PC-3 (cell line): ENCODE results near the gene CNKSR3. TPM values are rescaled to one million over a fixed set of nuclear protein-coding genes. Genes with fewer than 3 reads are reported as not detected.

Source experiments
- ATAC-seq: fragments of 200-7000 bp; cut with Tn5 transposase; 2 replicates; pipeline ENCODE4 v1.9.1; 2020; ENCODE audit warnings: mild to moderate bottlenecking, moderate library complexity
- BruUV-seq: library from RNA; stranded (reverse); fragments of 400-500 nt; replicated peaks from 2 replicates; lab custom pipeline; 2021; lab: Mats Ljungman, UMichigan
- CTCF ChIA-PET: fragments of 300-600 bp; sonication (Branson Sonifier 250); formaldehyde crosslinking; loops from one replicate; lab custom pipeline; 2022; ENCODE audit warnings: antibody characterized with exemption; lab: Charles Lee
- POLR2A ChIA-PET: fragments of 300-600 bp; sonication (Branson Sonifier 250); formaldehyde crosslinking; loops from one replicate; lab custom pipeline; 2022; ENCODE audit warnings: antibody characterized with exemption; ENCODE audit not compliant: unreplicated experiment; lab: Charles Lee
- DNase-seq: peaks from one replicate; pipeline ENCODE4 v3.0.0-alpha.2; 2015
- H2AFZ ChIP-seq: fragments of 300-600 bp; sonication (generic); 2 replicates; pipeline ENCODE4 v1.6.0; 2016; ENCODE audit warnings: antibody characterized with exemption, low read length
- H3F3A ChIP-seq: fragments of 300-600 bp; sonication (generic); one replicate; pipeline ENCODE4 v1.6.0; 2017; ENCODE audit warnings: antibody characterized with exemption, low read length, control low read depth, mild to moderate bottlenecking; ENCODE audit not compliant: unreplicated experiment
- H3K27ac ChIP-seq: fragments of 300-600 bp; sonication (generic); 2 replicates; pipeline ENCODE4 v1.5.1; 2016; ENCODE audit warnings: mild to moderate bottlenecking, low read length
- H3K27me3 ChIP-seq: fragments of 300-600 bp; sonication (generic); 2 replicates; pipeline ENCODE4 v1.6.1; 2016; ENCODE audit warnings: low read length, mixed read lengths
- H3K36me3 ChIP-seq: fragments of 300-600 bp; sonication (generic); 2 replicates; pipeline ENCODE4 v1.6.1; 2016; ENCODE audit warnings: low read depth, mixed run types, low read length, mixed read lengths
- H3K4me1 ChIP-seq: fragments of 300-600 bp; sonication (generic); 2 replicates; pipeline ENCODE4 v1.5.1; 2016; ENCODE audit warnings: low read length; ENCODE audit not compliant: insufficient read depth
- H3K4me2 ChIP-seq: fragments of 300-600 bp; sonication (generic); 2 replicates; pipeline ENCODE4 v1.6.0; 2016; ENCODE audit warnings: low read length
- H3K4me3 ChIP-seq: fragments of 300-600 bp; sonication (generic); 2 replicates; pipeline ENCODE4 v1.5.1; 2016; ENCODE audit warnings: mild to moderate bottlenecking, low read length, mixed read lengths
- H3K79me2 ChIP-seq: fragments of 300-600 bp; sonication (generic); 2 replicates; pipeline ENCODE4 v1.6.1; 2017; ENCODE audit warnings: low read length, mixed read lengths
- H3K9ac ChIP-seq: fragments of 300-600 bp; sonication (generic); 2 replicates; pipeline ENCODE4 v1.6.0; 2016; ENCODE audit warnings: mild to moderate bottlenecking, low read length
- H3K9me2 ChIP-seq: fragments of 300-600 bp; sonication (generic); replicated peaks from 2 replicates; pipeline ENCODE4 v1.6.1; 2016; ENCODE audit warnings: mixed run types, low read length, mixed read lengths
- H3K9me3 ChIP-seq: fragments of 300-600 bp; sonication (generic); 2 replicates; pipeline ENCODE4 v1.6.1; 2016; ENCODE audit warnings: low read length, mixed read lengths
- H4K20me1 ChIP-seq: fragments of 300-600 bp; sonication (generic); 2 replicates; pipeline ENCODE4 v1.6.1; 2016; ENCODE audit warnings: low read length, mixed read lengths
- EZH2 ChIP-seq: fragments of 300-600 bp; sonication (generic); IDR thresholded peaks from one replicate; pipeline ENCODE4 v1.6.1; 2017; ENCODE audit warnings: antibody characterized with exemption, mild to moderate bottlenecking, low read length; ENCODE audit not compliant: unreplicated experiment
- EZH2phosphoT487 ChIP-seq: fragments of 300-600 bp; sonication (generic); IDR thresholded peaks from 2 replicates; pipeline ENCODE4 v1.6.1; 2018; ENCODE audit warnings: mild to moderate bottlenecking, antibody characterized with exemption, low read length, borderline replicate concordance
- intact Hi-C: fragments of 100-400 bp; cut with micrococcal nuclease; formaldehyde crosslinking; loops from 2 replicates; pipeline ENCODE4 v1.9.0; 2023
- total RNA-seq: library from RNA; depleted of rRNA; stranded (reverse); fragments of >200 nt; gene quantifications from 2 replicates; pipeline ENCODE4 v1.2.3, GENCODE V29; 2014
- TF ChIP-seq, protein P1 (sequence below): fragments of 300-600 bp; sonication (generic); conservative IDR thresholded peaks from 2 replicates; pipeline ENCODE4 v1.5.1; 2017; ENCODE audit warnings: antibody characterized with exemption, low read depth, mild to moderate bottlenecking, low read length

The CNKSR3 gene
- total RNA-seq, 1 experiment from 2014 or later: 3.2 TPM

- Histone ChIP-seq H3K4me2 (no peak overlapping the region), H3K79me2 (no peaks in the 10 kb centered on the region), H3K36me3 (no peaks in the 10 kb centered on the region), H3K4me3 (no peak overlapping the region), H2AFZ (no peak overlapping the region), H3K9me2 (no peaks in the 10 kb centered on the region), H3K9me3 (no peaks in the 10 kb centered on the region), H3K9ac (no peak overlapping the region), H3K4me1 (0 out of 2 replicates have a peak, but pooled peaks cover under 1% of the 10 kb centered on the region), H3K27me3 (no peaks in the 10 kb centered on the region), H4K20me1 (no peaks in the 10 kb centered on the region), H3K27ac (no peak overlapping the region), H3F3A (no peaks in the 10 kb centered on the region)
- ATAC-seq (no peak), DNase-seq (no peak)
- ChIA-PET POLR2A (no interaction called here), CTCF (no interaction called here)
- intact Hi-C loops: no loop called here
- no TSS peak for BruUV-seq
- TF ChIP-seq EZH2phosphoT487: no peak
- TF ChIP-seq, protein P1, sequence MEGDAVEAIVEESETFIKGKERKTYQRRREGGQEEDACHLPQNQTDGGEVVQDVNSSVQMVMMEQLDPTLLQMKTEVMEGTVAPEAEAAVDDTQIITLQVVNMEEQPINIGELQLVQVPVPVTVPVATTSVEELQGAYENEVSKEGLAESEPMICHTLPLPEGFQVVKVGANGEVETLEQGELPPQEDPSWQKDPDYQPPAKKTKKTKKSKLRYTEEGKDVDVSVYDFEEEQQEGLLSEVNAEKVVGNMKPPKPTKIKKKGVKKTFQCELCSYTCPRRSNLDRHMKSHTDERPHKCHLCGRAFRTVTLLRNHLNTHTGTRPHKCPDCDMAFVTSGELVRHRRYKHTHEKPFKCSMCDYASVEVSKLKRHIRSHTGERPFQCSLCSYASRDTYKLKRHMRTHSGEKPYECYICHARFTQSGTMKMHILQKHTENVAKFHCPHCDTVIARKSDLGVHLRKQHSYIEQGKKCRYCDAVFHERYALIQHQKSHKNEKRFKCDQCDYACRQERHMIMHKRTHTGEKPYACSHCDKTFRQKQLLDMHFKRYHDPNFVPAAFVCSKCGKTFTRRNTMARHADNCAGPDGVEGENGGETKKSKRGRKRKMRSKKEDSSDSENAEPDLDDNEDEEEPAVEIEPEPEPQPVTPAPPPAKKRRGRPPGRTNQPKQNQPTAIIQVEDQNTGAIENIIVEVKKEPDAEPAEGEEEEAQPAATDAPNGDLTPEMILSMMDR: no peak
- no peak for TF ChIP-seq EZH2
Measured at GRCh38 chr6:154381548-154381947, 128.9 kb downstream of the CNKSR3 start.

GRCh38 chr6:154380741-154381140 lies 129.7 kb downstream of the CNKSR3 start:
- ChIA-PET CTCF (no interaction called here), POLR2A (no interaction called here)
- ATAC-seq (no peak), DNase-seq (no peak)
- Histone ChIP-seq H4K20me1 (no peaks in the 10 kb centered on the region), H3K27ac (no peak overlapping the region), H3K36me3 (no peaks in the 10 kb centered on the region), H3K4me1 (no peaks in the 10 kb centered on the region), H3K79me2 (no peaks in the 10 kb centered on the region), H3K9me2 (no peaks in the 10 kb centered on the region), H3F3A (no peaks in the 10 kb centered on the region), H3K4me3 (no peak overlapping the region), H3K27me3 (no peaks in the 10 kb centered on the region), H3K4me2 (no peak overlapping the region), H3K9ac (no peak overlapping the region), H3K9me3 (no peaks in the 10 kb centered on the region), H2AFZ (no peak overlapping the region)
- intact Hi-C loops: no loop called here
- no peak for TF ChIP-seq EZH2phosphoT487
- TF ChIP-seq EZH2: no peak
- TF ChIP-seq, protein P1: no peak
- no TSS peak for BruUV-seq

- H3K9me2 ChIP-seq: no peaks in the 10 kb centered on the region
- H3K4me2 ChIP-seq: no peak overlapping the region
- H2AFZ ChIP-seq: no peak overlapping the region
- intact Hi-C loops: no loop called here
- no TSS peak for BruUV-seq
- no peaks in the 10 kb centered on the region for H3K4me1 ChIP-seq
- H3K36me3 ChIP-seq: no peaks in the 10 kb centered on the region
- H3K9me3 ChIP-seq: no peaks in the 10 kb centered on the region
- CTCF ChIA-PET: no interaction called here
- no peak overlapping the region for H3K4me3 ChIP-seq
- no peaks in the 10 kb centered on the region for H3K27me3 ChIP-seq
- no peak for ATAC-seq
- H4K20me1 ChIP-seq: no peaks in the 10 kb centered on the region
- DNase-seq: no peak
- no peak overlapping the region for H3K9ac ChIP-seq
- TF ChIP-seq EZH2phosphoT487 (no peak), EZH2 (no peak)
- TF ChIP-seq, protein P1: no peak
- H3K27ac ChIP-seq: no peak overlapping the region
- H3F3A ChIP-seq: no peaks in the 10 kb centered on the region
- POLR2A ChIA-PET: no interaction called here
- H3K79me2 ChIP-seq: no peaks in the 10 kb centered on the region
Measured at GRCh38 chr6:154379585-154379984, 130.9 kb downstream of the CNKSR3 start.
